HEK293 (cell line): ENCODE results near the gene FMNL3.

ENCODE experiments used
- CTCF ChIA-PET: fragments of 350-600 bp; formaldehyde crosslinking; extraction: SDS; loops from one replicate; lab custom pipeline; 2021; ENCODE audit warnings: antibody characterized with exemption; lab: Yijun Ruan, JAX
- POLR2A ChIA-PET: fragments of 300-600 bp; formaldehyde crosslinking; extraction: SDS; loops from one replicate; lab custom pipeline; 2020; ENCODE audit warnings: antibody characterized with exemption, inconsistent platforms; lab: Yijun Ruan, JAX
- H3K27ac ChIP-seq: fragments of 200-500 bp; sonication (Bioruptor generic); 2 replicates; pipeline ENCODE4 v1.5.1; 2014; ENCODE audit warnings: low read depth, low read length, control low read depth, inconsistent platforms; ENCODE audit errors: extremely low read depth
- H3K36me3 ChIP-seq, 2 experiments: fragments of 200-500 bp in 1 of 2; sonication (Bioruptor generic) in 1 of 2; 1 replicate in 1 of 2; 2 replicates in 1 of 2; pipeline ENCODE4 v1.5.1; 2014 to 2017; ENCODE audit warnings: inconsistent platforms in 2 of 2, low read length in 2 of 2; ENCODE audit not compliant: control insufficient read depth in 2 of 2, insufficient read depth in 1 of 2
- H3K4me1 ChIP-seq: fragments of 200-500 bp; sonication (Bioruptor generic); 2 replicates; pipeline ENCODE4 v1.5.1; 2014; ENCODE audit warnings: mild to moderate bottlenecking, low read length, inconsistent platforms; ENCODE audit not compliant: control insufficient read depth, insufficient read depth
- H3K4me3 ChIP-seq: 2 replicates; pipeline ENCODE4 v1.5.1; 2011; ENCODE audit warnings: low read depth, mild to moderate bottlenecking, control low read depth, low read length, moderate library complexity
- H3K9me3 ChIP-seq: fragments of 200-500 bp; sonication (Bioruptor generic); 2 replicates; pipeline ENCODE4 v1.5.1; 2014; ENCODE audit warnings: low read depth, low read length, inconsistent platforms; ENCODE audit not compliant: control insufficient read depth, insufficient read depth
- GLIS1 ChIP-seq: fragments of 450-650 bp; formaldehyde crosslinking; IDR thresholded peaks from 2 replicates; pipeline ENCODE4 v1.5.1; 2016; ENCODE audit warnings: missing biosample characterization, missing genetic modification characterization
- HOXA7 ChIP-seq: sonication (generic); formaldehyde crosslinking; IDR thresholded peaks from 2 replicates; pipeline ENCODE4 v1.8.1; 2022; ENCODE audit warnings: missing genetic modification reagents, borderline replicate concordance
- KLF10 ChIP-seq: fragments of 450-650 bp; IDR thresholded peaks from 2 replicates; pipeline ENCODE4 v1.5.1; 2018; ENCODE audit warnings: missing biosample characterization, mild to moderate bottlenecking, missing genetic modification characterization
- PRDM1 ChIP-seq: fragments of 450-650 bp; formaldehyde crosslinking; IDR thresholded peaks from 2 replicates; pipeline ENCODE4; 2016; ENCODE audit warnings: missing biosample characterization, missing genetic modification characterization
- REPIN1 ChIP-seq: fragments of 450-650 bp; formaldehyde crosslinking; IDR thresholded peaks from 2 replicates; pipeline ENCODE4 v1.5.1; 2017; ENCODE audit warnings: missing biosample characterization, missing genetic modification characterization, low read depth
- SCRT1 ChIP-seq: fragments of 450-650 bp; formaldehyde crosslinking; IDR thresholded peaks from 2 replicates; pipeline ENCODE4 v1.5.1; 2016; ENCODE audit warnings: missing biosample characterization, missing genetic modification characterization, borderline replicate concordance
- SCRT2 ChIP-seq: fragments of 450-650 bp; formaldehyde crosslinking; IDR thresholded peaks from 2 replicates; pipeline ENCODE4 v1.5.1; 2016; ENCODE audit warnings: missing biosample characterization, missing genetic modification characterization
- SETDB1 ChIP-seq: IDR thresholded peaks from one replicate; pipeline ENCODE4 v1.6.1; 2017; ENCODE audit warnings: mild to moderate bottlenecking, low read length, moderate library complexity, mixed read lengths; ENCODE audit not compliant: insufficient read length
- ZFHX2 ChIP-seq: fragments of 450-650 bp; formaldehyde crosslinking; conservative IDR thresholded peaks from 2 replicates; pipeline ENCODE4 v1.5.1; 2016; ENCODE audit warnings: missing biosample characterization, missing genetic modification characterization
- ZFP37 ChIP-seq: fragments of 450-650 bp; formaldehyde crosslinking; IDR thresholded peaks from 2 replicates; pipeline ENCODE4 v1.5.1; 2016; ENCODE audit warnings: missing biosample characterization, missing genetic modification characterization
- ZIC2 ChIP-seq: fragments of 450-650 bp; formaldehyde crosslinking; IDR thresholded peaks from 2 replicates; pipeline ENCODE4 v1.5.1; 2016; ENCODE audit warnings: missing biosample characterization, missing genetic modification characterization
- ZNF146 ChIP-seq: fragments of 450-650 bp; formaldehyde crosslinking; IDR thresholded peaks from 2 replicates; pipeline ENCODE4 v1.5.1; 2016; ENCODE audit warnings: missing biosample characterization, missing genetic modification characterization
- ZNF366 ChIP-seq: fragments of 450-650 bp; formaldehyde crosslinking; conservative IDR thresholded peaks from 2 replicates; pipeline ENCODE4 v1.5.1; 2016; ENCODE audit warnings: missing biosample characterization, missing genetic modification characterization
- ZNF37A ChIP-seq: fragments of 450-650 bp; IDR thresholded peaks from 2 replicates; pipeline ENCODE4 v1.5.1; 2018; ENCODE audit warnings: missing biosample characterization, missing genetic modification characterization
- ZNF623 ChIP-seq: fragments of 450-650 bp; formaldehyde crosslinking; IDR thresholded peaks from 2 replicates; pipeline ENCODE4 v1.5.1; 2016; ENCODE audit warnings: missing biosample characterization, missing genetic modification characterization
- TF ChIP-seq, protein P1 (sequence below): fragments of 450-650 bp; formaldehyde crosslinking; IDR thresholded peaks from 2 replicates; pipeline ENCODE4 v1.5.1; 2016; ENCODE audit warnings: missing biosample characterization, missing genetic modification characterization
- TF ChIP-seq, protein P2 (sequence below): fragments of 450-650 bp; IDR thresholded peaks from 2 replicates; pipeline ENCODE4 v1.5.1; 2018; ENCODE audit warnings: missing biosample characterization, mild to moderate bottlenecking, missing genetic modification characterization
- TF ChIP-seq, protein P3 (sequence below): fragments of 450-650 bp; formaldehyde crosslinking; IDR thresholded peaks from 2 replicates; pipeline ENCODE4 v1.5.1; 2016; ENCODE audit warnings: missing biosample characterization, missing genetic modification characterization
- TF ChIP-seq, protein P4 (sequence below): fragments of 450-650 bp; formaldehyde crosslinking; IDR thresholded peaks from 2 replicates; pipeline ENCODE4; 2016; ENCODE audit warnings: missing biosample characterization, missing genetic modification characterization
- TF ChIP-seq, protein P5 (sequence below): fragments of 450-650 bp; formaldehyde crosslinking; IDR thresholded peaks from 2 replicates; pipeline ENCODE4 v1.5.1; 2016; ENCODE audit warnings: missing biosample characterization, missing genetic modification characterization

FMNL3 gene

DNA sequence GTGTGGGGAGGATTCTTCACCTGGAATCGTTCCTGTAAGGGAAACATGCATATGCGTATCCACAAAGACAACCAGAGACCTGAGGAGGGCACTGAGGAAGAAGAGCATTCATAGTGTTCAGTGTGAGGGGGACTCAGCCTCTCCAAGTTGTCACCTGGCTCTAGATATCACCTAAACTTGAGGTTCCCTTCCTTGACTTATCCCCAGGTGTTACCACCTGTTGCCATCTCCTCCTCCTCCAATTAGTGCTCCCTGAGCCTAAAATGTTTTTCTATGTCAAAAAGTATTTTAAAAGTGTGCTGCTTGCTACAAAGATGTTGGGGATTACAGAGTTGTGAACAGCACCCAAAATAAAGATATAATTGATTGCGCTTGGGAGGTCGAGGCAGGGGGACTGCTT lies 41.0 kb downstream of the FMNL3 start:
- no peak overlapping the region for H3K4me3 ChIP-seq
- H3K4me1 ChIP-seq = peaks cover 12% of the 10 kb centered on the region
- no peaks in the 10 kb centered on the region for H3K9me3 ChIP-seq
- no peaks in the 10 kb centered on the region for H3K36me3 ChIP-seq
- H3K27ac ChIP-seq = no peak overlapping the region
- CTCF ChIA-PET = no interaction called here
- peak; percentile 53; the same call in 1 of the 2 replicates for TF ChIP-seq SCRT1 (tag by site-specific recombination)
- peak; percentile 82 for TF ChIP-seq SCRT2 (tag by site-specific recombination)
- no peak for TF ChIP-seq KLF10 (tag by site-specific recombination)
- POLR2A ChIA-PET = no interaction called here

DNA sequence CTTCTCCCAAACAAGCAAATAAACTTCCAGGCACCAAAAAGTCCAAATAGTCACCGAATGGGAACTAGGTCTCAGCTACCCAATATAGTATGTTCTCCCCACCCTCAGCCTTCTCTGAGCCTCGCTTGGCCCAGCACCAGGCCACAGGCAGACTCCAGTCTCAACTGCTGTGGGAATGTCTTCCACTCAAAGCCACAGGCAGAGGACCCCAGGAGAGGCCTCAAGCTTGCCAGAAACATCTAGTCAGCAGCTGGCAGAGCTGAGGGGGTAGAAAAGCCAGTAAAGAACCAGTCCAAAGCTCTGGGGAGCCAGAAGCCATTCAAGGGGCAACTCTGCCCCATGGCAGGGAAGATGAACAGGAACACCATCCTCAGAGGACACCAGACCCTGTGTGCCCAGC lies 41.8 kb downstream of the FMNL3 start:
- POLR2A ChIA-PET = no interaction called here
- Histone ChIP-seq H3K4me1 (peaks cover 12% of the 10 kb centered on the region), H3K9me3 (no peaks in the 10 kb centered on the region), H3K4me3 (no peak overlapping the region), H3K27ac (no peak overlapping the region), H3K36me3 (no peaks in the 10 kb centered on the region)
- TF ChIP-seq GLIS1 (peak; percentile 42; the same call in 1 of the 2 replicates), HOXA7 (CRISPR knock-in tag) (no peak)
- TF ChIP-seq, all 188 proteins: peak for 1
- CTCF ChIA-PET = interaction anchor here (0.6 to 1.1 kb wide), 2 partner anchors 8 to 388 kb away, joined by 3 read pairs; no protein-coding TSS in a partner anchor

DNA sequence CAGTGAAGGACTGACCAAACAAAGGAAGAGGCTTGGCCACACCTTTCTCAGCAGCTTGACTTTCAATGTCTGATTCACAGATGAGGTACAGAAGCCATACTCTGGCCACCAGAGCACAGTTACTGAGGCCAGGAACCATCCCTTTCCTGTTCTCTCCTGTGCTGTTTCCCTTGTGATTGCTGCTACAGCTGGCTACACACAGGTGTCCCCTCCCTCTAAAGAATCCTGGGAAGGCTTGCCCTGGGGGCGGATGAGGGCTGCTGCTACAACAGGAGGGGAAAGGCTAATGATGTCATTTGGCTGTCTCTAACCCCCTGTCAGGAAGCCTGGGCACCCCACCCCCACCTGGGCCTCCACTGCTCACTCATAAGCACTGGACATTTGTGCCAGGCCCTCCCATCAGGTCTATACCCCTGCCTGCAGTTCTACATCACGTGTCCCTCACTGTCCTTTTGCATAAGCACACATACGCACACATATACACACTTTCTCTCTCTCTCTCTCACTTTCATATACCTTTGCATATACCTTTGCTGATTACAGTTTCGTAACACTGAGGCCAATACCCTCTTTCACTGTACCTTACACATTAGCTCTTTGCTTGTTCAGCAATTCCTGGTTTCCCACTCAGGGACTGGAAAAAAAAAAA lies 42.5 kb downstream of the FMNL3 start:
- H3K4me3 ChIP-seq = no peak overlapping the region
- H3K4me1 ChIP-seq = peaks cover 12% of the 10 kb centered on the region
- CTCF ChIA-PET = interaction anchor here (0.6 to 1.1 kb wide), 3 partner anchors 8 to 174 kb away, joined by 3 read pairs; no protein-coding TSS in a partner anchor
- POLR2A ChIA-PET = interaction anchor here (0.6 to 1.4 kb wide), 2 partner anchors 42 to 76 kb away, joined by 3 to 6 read pairs; partner anchors contain the start of gene TMBIM6
- H3K9me3 ChIP-seq = no peaks in the 10 kb centered on the region
- H3K36me3 ChIP-seq = no peaks in the 10 kb centered on the region
- no peak overlapping the region for H3K27ac ChIP-seq
- TF ChIP-seq PRDM1 (peak; percentile 71), GLIS1 (peak; percentile 85), ZNF366 (tag by site-specific recombination) (no peak), ZFP37 (no peak), ZIC2 (peak; percentile 53), SETDB1 (no peak), ZNF146 (no peak), ZFHX2 (tag by site-specific recombination) (peak; percentile 22; the same call in 1 of the 2 replicates), REPIN1 (no peak), ZNF623 (no peak), ZNF37A (tag by site-specific recombination) (no peak)
- TF ChIP-seq, protein P1, sequence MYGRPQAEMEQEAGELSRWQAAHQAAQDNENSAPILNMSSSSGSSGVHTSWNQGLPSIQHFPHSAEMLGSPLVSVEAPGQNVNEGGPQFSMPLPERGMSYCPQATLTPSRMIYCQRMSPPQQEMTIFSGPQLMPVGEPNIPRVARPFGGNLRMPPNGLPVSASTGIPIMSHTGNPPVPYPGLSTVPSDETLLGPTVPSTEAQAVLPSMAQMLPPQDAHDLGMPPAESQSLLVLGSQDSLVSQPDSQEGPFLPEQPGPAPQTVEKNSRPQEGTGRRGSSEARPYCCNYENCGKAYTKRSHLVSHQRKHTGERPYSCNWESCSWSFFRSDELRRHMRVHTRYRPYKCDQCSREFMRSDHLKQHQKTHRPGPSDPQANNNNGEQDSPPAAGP (tag by site-specific recombination) = peak; percentile 85; the same call in 1 of the 2 replicates
- TF ChIP-seq, protein P2, sequence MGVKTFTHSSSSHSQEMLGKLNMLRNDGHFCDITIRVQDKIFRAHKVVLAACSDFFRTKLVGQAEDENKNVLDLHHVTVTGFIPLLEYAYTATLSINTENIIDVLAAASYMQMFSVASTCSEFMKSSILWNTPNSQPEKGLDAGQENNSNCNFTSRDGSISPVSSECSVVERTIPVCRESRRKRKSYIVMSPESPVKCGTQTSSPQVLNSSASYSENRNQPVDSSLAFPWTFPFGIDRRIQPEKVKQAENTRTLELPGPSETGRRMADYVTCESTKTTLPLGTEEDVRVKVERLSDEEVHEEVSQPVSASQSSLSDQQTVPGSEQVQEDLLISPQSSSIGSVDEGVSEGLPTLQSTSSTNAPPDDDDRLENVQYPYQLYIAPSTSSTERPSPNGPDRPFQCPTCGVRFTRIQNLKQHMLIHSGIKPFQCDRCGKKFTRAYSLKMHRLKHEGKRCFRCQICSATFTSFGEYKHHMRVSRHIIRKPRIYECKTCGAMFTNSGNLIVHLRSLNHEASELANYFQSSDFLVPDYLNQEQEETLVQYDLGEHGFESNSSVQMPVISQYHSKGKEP (tag by site-specific recombination) = no peak
- TF ChIP-seq, protein P3, sequence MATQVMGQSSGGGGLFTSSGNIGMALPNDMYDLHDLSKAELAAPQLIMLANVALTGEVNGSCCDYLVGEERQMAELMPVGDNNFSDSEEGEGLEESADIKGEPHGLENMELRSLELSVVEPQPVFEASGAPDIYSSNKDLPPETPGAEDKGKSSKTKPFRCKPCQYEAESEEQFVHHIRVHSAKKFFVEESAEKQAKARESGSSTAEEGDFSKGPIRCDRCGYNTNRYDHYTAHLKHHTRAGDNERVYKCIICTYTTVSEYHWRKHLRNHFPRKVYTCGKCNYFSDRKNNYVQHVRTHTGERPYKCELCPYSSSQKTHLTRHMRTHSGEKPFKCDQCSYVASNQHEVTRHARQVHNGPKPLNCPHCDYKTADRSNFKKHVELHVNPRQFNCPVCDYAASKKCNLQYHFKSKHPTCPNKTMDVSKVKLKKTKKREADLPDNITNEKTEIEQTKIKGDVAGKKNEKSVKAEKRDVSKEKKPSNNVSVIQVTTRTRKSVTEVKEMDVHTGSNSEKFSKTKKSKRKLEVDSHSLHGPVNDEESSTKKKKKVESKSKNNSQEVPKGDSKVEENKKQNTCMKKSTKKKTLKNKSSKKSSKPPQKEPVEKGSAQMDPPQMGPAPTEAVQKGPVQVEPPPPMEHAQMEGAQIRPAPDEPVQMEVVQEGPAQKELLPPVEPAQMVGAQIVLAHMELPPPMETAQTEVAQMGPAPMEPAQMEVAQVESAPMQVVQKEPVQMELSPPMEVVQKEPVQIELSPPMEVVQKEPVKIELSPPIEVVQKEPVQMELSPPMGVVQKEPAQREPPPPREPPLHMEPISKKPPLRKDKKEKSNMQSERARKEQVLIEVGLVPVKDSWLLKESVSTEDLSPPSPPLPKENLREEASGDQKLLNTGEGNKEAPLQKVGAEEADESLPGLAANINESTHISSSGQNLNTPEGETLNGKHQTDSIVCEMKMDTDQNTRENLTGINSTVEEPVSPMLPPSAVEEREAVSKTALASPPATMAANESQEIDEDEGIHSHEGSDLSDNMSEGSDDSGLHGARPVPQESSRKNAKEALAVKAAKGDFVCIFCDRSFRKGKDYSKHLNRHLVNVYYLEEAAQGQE (tag by site-specific recombination) = no peak
- TF ChIP-seq, protein P4, sequence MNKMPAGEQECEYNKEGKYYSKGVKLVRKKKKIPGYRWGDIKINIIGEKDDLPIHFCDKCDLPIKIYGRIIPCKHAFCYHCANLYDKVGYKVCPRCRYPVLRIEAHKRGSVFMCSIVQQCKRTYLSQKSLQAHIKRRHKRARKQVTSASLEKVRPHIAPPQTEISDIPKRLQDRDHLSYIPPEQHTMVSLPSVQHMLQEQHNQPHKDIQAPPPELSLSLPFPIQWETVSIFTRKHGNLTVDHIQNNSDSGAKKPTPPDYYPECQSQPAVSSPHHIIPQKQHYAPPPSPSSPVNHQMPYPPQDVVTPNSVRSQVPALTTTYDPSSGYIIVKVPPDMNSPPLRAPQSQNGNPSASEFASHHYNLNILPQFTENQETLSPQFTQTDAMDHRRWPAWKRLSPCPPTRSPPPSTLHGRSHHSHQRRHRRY (tag by site-specific recombination) = no peak
- TF ChIP-seq, protein P5, sequence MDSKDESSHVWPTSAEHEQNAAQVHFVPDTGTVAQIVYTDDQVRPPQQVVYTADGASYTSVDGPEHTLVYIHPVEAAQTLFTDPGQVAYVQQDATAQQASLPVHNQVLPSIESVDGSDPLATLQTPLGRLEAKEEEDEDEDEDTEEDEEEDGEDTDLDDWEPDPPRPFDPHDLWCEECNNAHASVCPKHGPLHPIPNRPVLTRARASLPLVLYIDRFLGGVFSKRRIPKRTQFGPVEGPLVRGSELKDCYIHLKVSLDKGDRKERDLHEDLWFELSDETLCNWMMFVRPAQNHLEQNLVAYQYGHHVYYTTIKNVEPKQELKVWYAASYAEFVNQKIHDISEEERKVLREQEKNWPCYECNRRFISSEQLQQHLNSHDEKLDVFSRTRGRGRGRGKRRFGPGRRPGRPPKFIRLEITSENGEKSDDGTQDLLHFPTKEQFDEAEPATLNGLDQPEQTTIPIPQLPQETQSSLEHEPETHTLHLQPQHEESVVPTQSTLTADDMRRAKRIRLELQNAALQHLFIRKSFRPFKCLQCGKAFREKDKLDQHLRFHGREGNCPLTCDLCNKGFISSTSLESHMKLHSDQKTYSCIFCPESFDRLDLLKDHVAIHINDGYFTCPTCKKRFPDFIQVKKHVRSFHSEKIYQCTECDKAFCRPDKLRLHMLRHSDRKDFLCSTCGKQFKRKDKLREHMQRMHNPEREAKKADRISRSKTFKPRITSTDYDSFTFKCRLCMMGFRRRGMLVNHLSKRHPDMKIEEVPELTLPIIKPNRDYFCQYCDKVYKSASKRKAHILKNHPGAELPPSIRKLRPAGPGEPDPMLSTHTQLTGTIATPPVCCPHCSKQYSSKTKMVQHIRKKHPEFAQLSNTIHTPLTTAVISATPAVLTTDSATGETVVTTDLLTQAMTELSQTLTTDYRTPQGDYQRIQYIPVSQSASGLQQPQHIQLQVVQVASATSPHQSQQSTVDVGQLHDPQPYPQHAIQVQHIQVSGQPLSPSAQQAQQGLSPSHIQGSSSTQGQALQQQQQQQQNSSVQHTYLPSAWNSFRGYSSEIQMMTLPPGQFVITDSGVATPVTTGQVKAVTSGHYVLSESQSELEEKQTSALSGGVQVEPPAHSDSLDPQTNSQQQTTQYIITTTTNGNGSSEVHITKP (tag by site-specific recombination) = no peak
